Liver (tissue), 3 donors: ENCODE data around the gene PHTF1.

Experiments used
- RAD21 ChIP-seq, 2 donors: IDR thresholded peaks; 2 replicates each; pipeline ENCODE4 v1.6.1; 2016; ENCODE audit warnings: antibody characterized with exemption in 2 of 2, mild to moderate bottlenecking in 2 of 2
- TAF1 ChIP-seq: conservative IDR thresholded peaks from 2 replicates; pipeline ENCODE4 v1.6.1; 2016; ENCODE audit warnings: antibody characterized with exemption, mild to moderate bottlenecking
- TF ChIP-seq, protein P1 (sequence below): fragments of 150-350 bp; IDR thresholded peaks from 2 replicates; pipeline ENCODE4 v1.5.1; 2017; ENCODE audit warnings: improper control_type of control experiment, low read depth, low read length; ENCODE audit not compliant: missing input control
- donor health status: healthy.
- donor health status: healthy.

- TF ChIP-seq RAD21 (IDR thresholded peaks at IDR 0.05) (no peak), TAF1 (no peak)
- TF ChIP-seq, protein P1, sequence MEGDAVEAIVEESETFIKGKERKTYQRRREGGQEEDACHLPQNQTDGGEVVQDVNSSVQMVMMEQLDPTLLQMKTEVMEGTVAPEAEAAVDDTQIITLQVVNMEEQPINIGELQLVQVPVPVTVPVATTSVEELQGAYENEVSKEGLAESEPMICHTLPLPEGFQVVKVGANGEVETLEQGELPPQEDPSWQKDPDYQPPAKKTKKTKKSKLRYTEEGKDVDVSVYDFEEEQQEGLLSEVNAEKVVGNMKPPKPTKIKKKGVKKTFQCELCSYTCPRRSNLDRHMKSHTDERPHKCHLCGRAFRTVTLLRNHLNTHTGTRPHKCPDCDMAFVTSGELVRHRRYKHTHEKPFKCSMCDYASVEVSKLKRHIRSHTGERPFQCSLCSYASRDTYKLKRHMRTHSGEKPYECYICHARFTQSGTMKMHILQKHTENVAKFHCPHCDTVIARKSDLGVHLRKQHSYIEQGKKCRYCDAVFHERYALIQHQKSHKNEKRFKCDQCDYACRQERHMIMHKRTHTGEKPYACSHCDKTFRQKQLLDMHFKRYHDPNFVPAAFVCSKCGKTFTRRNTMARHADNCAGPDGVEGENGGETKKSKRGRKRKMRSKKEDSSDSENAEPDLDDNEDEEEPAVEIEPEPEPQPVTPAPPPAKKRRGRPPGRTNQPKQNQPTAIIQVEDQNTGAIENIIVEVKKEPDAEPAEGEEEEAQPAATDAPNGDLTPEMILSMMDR, result no peak
These were observed 110.8 kb downstream of the PHTF1 start for GRCh38 chr1:113648478-113648877.
